NCI-H2227 treated with DMSO at 0.1 percent for 48 hours (cell line): ENCODE measurements around the gene C5orf22.
A peak's percentile ranks its signal among the peaks of the same experiment; 100 is the strongest.
"Not testable (repeated sequence)": the region's sequence is repeated elsewhere in the genome, so short reads cannot be mapped to it uniquely, and the experiment has no call there.

Source experiments
- DNase-seq: peaks from one replicate; lab custom pipeline; 2025; lab: John Stamatoyannopoulos, UW

C5orf22 gene

GRCh38 chr5:31531888-31532547 lies at the start of gene C5orf22, which contains the start of gene DROSHA:
Gene C5orf22, plus strand, starts transcription at chr5:31532301. Its CDS starts 92 bp downstream, at chr5:31532393.
Gene DROSHA, minus strand, starts transcription at chr5:31532093. Its CDS starts 3,034 bp downstream, at chr5:31529059.
- DNase-seq, result peak; percentile 99

DNA sequence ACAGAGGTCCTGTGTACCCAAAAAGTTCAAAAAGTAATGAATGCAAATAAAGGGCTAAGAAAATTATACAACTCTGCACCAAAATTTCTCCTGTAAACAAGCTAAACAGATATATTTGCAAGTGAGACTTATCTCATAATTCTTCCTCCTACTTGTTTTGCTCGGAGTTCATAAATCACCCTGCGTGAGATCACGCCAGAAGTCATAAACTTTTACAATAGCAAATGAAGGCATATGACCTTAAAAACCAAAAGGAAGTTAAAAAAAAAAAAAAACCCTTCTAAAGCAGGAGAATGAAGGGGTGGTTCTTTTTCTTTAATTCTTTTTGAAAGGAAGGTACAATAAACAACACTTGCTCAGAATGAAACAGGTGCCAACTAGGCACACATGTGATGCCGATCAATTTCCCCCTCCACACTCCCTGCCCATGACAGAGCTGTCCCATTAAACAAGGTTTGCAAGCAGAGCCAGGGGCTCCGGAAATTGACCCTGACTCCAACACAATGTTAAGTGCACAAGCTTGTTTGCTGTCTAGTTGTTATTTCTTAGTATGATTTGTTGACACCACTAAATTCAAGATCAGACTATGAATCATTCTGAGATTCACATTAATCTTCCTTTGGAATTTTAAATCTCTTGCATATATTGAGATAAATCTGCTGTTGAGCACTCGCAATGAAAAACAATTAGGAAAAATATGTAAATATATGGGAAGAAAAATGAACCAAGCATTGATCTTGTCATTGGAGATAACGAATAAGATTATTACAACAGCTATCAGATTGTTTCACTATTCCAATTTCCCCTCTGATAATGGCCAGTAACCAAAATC lies 46.5 kb upstream of the C5orf22 start:
- no peak for DNase-seq

- no peak for DNase-seq
Measured at GRCh38 chr5:31486441-31486840, 45.7 kb upstream of the C5orf22 start.

DNA sequence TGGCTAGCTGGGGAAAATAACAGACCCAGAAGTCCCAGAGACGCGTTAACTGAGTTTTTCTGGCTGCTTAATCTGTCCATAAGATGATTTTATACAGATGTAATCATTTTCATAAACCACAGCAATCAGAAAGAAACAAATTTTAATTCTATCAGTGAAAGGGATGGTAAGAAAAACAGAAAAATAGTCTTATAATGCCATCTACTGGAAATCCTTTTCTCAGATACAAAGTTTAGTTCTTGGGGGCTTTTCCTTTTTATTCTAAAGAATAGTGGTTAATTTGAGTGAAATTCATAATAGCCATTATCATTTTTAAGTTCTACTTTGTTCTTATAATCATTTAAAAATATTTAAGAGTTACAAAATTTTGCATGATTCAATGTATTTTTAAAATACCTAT lies 44.6 kb upstream of the C5orf22 start:
- no peak for DNase-seq

DNA sequence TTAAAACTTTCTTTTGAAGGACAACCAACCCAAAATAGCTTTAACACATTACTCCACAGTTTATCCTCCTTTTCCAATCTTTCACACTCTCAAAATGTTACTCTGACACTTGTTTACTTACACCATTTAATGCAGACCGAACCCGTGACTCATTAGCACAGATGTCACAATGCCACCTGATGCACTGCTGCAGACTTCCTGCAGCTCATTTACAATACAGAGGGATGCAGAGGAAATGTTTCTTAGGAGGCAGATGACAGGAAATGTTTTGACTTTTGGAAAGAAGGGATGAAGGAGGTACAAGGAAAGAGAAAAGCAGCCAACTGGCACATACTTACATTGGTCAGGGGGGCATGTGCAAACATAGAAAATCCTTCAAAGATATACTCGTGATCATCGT lies 39.2 kb upstream of the C5orf22 start:
- no peak for DNase-seq

DNA sequence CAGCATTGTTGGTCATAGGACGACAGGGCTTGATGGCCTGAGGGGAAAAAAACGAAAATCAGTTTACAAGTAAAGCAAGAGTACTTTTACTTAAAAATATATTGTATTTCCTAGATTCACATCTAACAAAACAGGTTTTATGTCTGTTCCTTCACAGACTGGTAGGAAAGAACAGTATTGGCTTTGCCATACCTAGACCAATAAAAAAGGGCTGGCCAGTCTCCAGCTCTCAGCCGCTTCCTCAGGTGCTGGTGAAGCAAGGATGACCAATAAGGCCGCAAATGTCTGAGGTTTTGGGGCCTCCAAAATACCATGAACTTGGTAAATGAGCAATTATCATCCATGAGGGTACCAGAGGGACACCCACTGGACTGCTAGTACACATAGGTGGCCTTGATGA lies 36.8 kb upstream of the C5orf22 start:
- DNase-seq, result no peak

DNA sequence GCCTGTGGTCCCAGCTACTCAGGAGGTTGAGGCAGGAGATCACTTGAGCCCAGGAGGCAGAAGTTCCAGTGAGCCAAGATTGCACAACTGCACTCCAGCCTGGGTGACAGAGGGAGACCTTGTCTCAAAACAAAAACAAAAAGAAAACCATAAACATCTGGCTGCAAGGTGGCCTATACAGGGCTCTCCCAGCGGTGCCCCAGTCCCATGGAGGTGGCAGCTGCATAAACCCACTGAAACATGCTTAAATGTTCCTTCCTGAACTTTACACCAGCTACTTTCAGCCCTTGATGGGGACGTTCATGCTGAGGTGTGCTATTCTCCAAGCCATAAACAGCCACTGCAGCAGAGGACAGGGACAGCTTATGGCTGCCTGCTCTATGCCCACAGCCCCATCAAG lies 35.8 kb upstream of the C5orf22 start:
- DNase-seq, result no peak

DNA sequence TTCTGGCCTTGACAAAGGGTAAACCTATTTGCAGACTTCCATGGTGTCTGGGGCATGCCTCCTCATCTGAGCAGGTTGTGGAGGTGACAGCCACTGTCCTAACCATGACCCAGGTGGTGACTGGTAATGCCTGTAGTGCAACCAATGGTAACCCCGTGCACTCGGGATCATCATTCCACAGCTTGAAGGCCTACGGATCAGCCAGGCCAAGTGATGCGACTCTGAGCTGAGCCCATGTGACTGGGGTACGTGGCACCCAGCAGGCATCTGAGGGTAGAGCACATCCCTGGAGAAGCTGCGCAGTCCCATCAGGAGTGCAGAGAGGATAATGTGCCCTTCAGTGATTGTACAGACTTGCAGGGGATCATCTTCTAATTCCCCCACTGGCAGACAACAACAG lies 35.2 kb upstream of the C5orf22 start:
- no peak for DNase-seq

- DNase-seq, result no peak
Measured at GRCh38 chr5:31500256-31500655, 31.8 kb upstream of the C5orf22 start.

DNA sequence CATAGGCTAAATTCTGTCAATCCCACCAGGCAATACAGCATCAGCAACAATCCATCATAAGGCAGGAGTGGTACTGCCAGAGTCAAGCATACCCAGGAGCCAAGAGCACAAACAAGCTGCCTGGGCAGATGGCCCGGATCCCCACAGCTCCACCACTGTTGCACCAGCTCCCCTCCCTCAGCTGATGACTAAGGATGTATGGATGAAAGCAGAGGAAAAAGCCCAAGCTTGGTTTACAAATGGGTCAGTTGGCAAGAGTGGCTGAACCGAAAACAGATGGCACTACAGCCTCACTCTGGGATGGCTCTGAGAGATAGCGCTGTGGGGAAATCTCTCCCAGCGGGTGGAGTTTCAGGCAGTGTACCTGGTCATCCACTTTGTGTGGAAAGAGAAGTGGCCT lies 29.6 kb upstream of the C5orf22 start:
- no peak for DNase-seq

GRCh38 chr5:31504529-31504928 lies 27.6 kb upstream of the C5orf22 start:
- DNase-seq, result no peak

GRCh38 chr5:31511305-31511704 lies 20.8 kb upstream of the C5orf22 start:
- DNase-seq, result no peak

DNA sequence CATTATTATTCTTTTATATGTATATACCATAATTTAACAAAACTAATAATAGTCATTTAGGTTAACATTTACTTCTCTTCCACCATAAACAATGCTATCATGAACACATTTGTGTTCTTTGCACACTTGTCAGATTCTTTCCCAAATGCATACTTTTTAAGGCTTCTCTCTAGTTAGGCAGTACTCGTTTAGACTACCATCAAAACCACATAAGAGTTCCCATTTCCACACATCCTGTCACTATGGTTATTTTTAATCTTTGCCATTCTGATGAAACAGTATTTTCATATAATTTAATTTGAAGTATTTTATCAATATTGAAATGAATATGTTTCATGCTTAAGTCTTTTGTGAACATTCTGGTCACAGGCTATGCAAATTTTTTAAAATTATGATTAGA lies 15.3 kb upstream of the C5orf22 start:
- no peak for DNase-seq

DNA sequence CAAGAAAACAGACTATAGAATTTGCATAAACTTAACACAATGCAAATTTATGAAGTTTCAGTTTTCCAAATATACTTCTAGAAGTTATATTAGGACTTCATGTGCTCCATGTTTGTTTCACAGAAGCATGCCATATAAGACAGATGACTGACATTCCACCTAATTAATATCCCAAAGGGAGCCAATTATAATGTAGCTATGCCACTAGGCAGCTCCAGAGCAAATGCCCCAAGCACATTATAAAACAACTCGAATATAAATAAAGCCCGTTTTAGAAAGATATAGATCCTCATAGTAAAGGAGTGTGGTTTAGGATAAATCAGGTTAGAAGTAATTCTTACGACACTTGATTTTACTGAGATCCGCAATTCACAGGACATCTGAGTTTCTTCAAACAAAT lies 9.1 kb upstream of the C5orf22 start:
- no peak for DNase-seq

DNA sequence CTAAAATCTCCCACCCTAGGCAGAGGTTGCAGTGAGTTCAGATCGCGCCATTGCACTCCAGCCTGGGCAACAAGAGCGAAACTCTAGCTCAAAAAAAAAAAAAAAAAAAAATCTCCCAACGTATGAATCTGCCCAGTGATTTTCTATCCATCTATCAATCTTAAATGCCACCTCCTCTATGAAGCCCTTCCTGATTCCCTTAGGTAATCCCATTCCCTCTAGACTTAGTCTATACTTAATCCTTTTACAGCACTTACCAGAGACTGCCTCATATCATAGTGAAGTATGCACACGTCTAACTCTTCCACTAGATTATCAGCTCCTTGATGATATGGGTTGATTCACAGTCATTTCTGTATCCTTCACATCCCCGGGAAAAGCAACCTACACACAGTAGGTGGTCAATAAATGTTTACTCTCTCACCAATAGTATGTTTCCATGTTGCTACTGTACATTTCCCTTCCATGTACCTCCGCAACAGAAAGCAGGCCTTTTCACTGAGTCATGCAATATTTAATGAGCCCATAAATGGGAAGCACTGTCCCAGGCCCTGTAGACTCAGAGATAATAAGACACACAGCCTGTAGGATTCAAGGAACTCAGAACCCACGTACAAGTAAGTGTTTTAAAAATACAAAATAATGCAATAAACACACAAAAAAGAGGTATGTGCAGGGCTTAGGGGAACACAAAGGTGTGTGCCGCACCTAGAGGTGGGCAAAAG lies 1.4 kb upstream of the C5orf22 start:
- no peak for DNase-seq

DNA sequence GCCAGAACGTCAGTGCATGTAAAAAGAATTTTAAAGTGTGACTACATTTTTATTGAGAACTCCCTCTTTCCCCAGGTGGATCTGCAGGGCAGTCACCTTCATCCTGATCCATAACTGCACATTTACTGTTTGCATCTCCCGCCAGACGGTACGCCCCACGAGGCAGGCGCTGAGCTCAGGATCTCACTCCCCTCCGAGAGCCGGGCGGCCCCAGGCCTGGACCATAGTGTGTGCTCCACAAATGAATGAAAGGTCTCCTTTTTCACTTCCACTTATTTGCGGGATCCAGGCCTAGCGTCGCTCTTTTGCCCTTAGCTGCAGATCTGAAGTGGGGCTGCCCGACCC lies 586 bp upstream of the C5orf22 start:
- DNase-seq, result no peak

DNA sequence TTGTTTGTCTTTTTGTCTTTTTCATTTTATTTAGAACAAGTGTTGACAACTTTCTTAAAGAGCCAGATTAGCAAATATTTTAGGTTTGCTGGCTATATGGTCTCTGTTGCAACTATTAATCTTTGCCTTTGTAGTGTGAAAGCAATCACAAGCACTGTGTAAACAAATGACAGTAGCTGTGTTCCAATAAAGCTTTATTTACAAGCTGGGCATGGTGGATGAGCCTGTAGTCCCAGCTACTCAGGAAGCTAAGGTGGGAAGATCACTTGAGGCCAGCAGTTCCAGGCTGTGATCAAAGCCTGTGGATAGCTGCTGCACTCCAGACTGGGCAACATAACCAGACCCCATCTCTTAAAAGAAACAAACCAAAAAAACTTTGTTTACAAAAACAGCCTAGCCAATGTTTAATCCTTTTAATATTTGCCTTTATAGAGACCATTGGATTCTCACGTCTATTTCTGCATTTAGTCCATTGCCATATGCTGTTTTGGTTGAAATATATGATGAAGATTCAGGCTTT lies 2.5 kb downstream of the C5orf22 start:
- DNase-seq, result no peak

GRCh38 chr5:31536873-31537272 lies 4.8 kb downstream of the C5orf22 start:
- DNase-seq, result no peak

DNA sequence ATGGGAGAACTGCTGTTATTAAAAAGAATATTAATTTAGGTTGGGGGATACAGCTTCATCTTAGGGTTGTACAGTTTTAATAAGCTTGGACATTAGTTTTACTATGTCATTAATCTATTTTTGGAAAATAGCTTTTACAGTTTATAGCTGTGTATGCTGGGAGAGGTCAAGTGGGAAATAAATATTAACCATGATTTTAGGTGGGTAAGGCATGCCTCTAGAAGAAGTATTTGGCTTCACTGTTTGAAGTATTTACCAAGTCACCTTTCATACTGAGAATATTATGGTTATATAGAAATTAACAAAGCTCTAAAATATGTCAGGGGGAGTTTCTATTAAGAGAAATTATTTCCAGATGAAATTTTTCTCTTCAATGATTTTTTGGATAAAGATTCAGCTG lies 5.2 kb downstream of the C5orf22 start:
- no peak for DNase-seq

DNA sequence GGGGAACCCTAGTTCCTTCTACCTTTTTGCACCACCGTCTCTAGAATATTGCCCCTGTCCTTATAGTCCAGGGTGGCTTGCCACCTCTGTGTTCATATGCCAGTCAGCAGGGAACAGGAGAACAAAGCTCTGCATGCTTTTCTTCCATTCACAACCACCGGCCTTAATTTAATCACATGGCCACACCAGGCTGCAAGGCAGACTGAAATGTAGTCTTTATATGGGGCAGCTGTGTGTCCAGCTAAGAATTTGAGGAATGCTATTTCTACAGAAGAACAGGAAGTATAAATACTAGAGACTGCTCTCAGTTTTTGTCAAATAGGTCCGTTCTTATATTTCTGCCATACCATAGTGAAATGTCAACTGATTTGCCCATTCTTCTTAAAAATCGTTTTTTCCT lies 5.8 kb downstream of the C5orf22 start:
- no peak for DNase-seq

- DNase-seq, result not testable (repeated sequence)
Measured at GRCh38 chr5:31549114-31549513, 17.0 kb downstream of the C5orf22 start.

GRCh38 chr5:31551878-31552277 lies 19.8 kb downstream of the C5orf22 start:
- no peak for DNase-seq

DNA sequence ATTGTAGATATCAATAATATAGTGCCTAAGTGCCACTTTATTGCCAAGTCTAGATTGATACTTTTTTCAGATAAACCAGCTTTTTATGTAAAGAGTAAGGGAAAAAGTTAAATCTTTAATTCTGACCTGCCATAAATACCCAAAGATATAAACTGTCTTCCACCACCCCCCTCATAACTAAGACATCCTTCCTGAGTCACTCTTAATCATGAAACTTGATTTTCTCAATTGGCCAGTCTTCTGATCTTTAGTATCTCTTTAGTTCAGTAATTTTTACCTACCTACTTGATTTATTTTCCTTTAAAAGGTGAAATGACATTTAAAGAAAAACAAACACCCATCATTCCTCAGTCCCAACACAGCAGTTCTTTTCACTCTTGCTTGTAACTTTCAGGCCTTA lies 21.8 kb downstream of the C5orf22 start:
- no peak for DNase-seq
